Fibroblast of lung (primary cell): ENCODE data around the gene MDFIC.

ENCODE experiments used
- CTCF ChIP-seq, 2 donors: IDR thresholded peaks in 1 of 2; conservative IDR thresholded peaks in 1 of 2; 1 replicate in 1 of 2; 2 replicates in 1 of 2; pipeline ENCODE4 v1.5.1; 2011 to 2012; ENCODE audit warnings: low read length in 2 of 2, control low read depth in 1 of 2, inconsistent platforms in 1 of 2, low read depth in 1 of 2, mild to moderate bottlenecking in 1 of 2
- EZH2 ChIP-seq: IDR thresholded peaks from 2 replicates; pipeline ENCODE4 v1.5.1; 2012; ENCODE audit warnings: low read length, control low read depth, mild to moderate bottlenecking; ENCODE audit errors: missing control alignments

GRCh38 chr7:114976666-114977065 lies 54.8 kb downstream of the MDFIC start:
- no peak for TF ChIP-seq CTCF (conservative IDR thresholded peaks at IDR 0.05 in 1 of 2, IDR thresholded peaks at IDR 0.05 in 1 of 2; ENCODE audit: low read depth in 1 of 2, low read length in 2 of 2)
- no peak for TF ChIP-seq EZH2
